ENCODE results near the gene PKD1. TPM values are rescaled to one million over a fixed set of nuclear protein-coding genes. Genes with fewer than 3 reads are reported as not detected.
A peak's percentile ranks its signal among the peaks of the same experiment; 100 is the strongest.

Gene PKD1
- total and polyA plus RNA-seq, 2 donors (not counting 1 experiment from before 2014, with no cell fraction given) = 100 to 116 TPM

DNA sequence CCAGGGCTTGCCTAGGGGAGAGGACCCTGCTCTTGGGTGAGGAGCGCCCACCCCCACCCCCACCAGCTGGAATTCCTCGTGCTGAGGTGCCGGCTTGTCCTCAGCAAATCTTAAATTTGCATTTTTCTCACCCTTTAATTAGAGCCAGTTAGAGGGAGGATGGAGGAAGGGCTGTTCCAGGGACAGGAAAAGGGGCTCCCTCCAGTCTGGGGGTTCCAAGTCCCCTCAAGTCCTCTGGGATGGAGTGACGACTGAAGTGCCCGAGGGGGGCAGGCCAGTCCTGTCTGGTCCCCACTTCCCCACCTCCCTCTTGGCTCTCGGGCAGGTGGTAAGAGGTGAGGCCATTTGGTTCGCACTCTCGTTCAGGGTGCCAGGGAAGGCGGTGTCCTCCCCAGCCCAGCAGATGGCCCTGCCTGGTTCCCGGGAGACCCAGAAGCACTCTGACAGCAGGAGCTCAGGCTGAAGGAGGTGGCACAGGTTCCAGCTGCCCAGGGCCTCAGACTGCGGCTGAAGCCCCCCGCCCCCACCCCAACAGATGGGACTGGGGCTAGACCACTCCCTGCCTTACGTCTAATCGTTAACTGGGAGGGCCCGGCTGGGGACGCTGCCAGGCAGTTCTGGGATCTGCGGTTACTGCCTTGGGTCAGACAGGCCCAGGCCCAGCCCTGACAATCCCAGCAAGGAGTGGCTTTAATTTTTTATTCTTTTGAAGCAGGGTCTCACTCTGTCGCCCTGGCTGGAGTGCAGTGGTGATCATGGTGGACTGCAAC, 14.9 kb upstream of the PKD1 start:
- no peak for TF ChIP-seq EZH2 (IDR thresholded peaks at IDR 0.05; ENCODE audit: borderline replicate concordance, insufficient read depth, low read depth, low read length, poor library complexity, severe bottlenecking)
- TF ChIP-seq CTCF (IDR thresholded peaks at IDR 0.05) = no peak
- Histone ChIP-seq H3K4me3 (ENCODE audit: control extremely low read depth in 1 of 5, extremely low read depth in 1 of 5, insufficient read depth in 1 of 5, low read depth in 2 of 5, low read length in 4 of 5) (no peak overlapping the region), H3K27me3 (replicated peaks in 1 of 4; ENCODE audit: control extremely low read depth in 1 of 4, control insufficient read depth in 3 of 4, insufficient read depth in 4 of 4, low read length in 3 of 4) (peaks cover 0 to 4% (median 0%) of the 10 kb centered on the region in 4 experiments), H2AFZ (ENCODE audit: insufficient read depth, low read depth, low read length, poor library complexity, severe bottlenecking) (no peak overlapping the region), H3K36me3 (replicated peaks in 1 of 2; ENCODE audit: control extremely low read depth in 1 of 2, control insufficient read depth in 1 of 2, extremely low read depth in 1 of 2, insufficient read depth in 2 of 2, low read length in 1 of 2) (peaks cover 0 to 18% of the 10 kb centered on the region in 2 experiments), H3K27ac (ENCODE audit: low read length in 2 of 2) (no peak overlapping the region), H3K79me2 (ENCODE audit: control insufficient read depth, insufficient read depth, low read length) (peaks cover 42% of the 10 kb centered on the region), H3K4me1 (ENCODE audit: control insufficient read depth in 2 of 2, insufficient read depth in 2 of 2, low read length in 2 of 2) (peaks cover 51 to 70% of the 10 kb centered on the region in 2 donors), H3K9me3 (ENCODE audit: control extremely low read depth in 1 of 3, control insufficient read depth in 2 of 3, insufficient read depth in 1 of 3, low read length in 2 of 3) (no peaks in the 10 kb centered on the region), H4K20me1 (ENCODE audit: control insufficient read depth, insufficient read depth, low read length, poor library complexity, severe bottlenecking) (peaks cover 64% of the 10 kb centered on the region), H3K4me2 (replicated peaks; ENCODE audit: low read depth, low read length, poor library complexity, severe bottlenecking) (peak overlapping the region; percentile 93), H3K9ac (ENCODE audit: low read length) (no peak overlapping the region)
- intact Hi-C loops (cut with micrococcal nuclease) = loop anchor here (10.0 kb wide), 1 partner anchor 754 kb away; no protein-coding TSS in a partner anchor
- ChIA-PET CTCF (interaction anchor here (0.9 to 5.9 kb wide), 4 partner anchors 10 to 128 kb away, joined by 4 to 72 read pairs (median 6); no protein-coding TSS in a partner anchor), POLR2A (interaction anchor here (0.6 kb wide), 2 partner anchors 169 to 202 kb away, joined by 6 read pairs; no protein-coding TSS in a partner anchor)
- H3K4me3 Mint-ChIP-seq = peak overlapping the region; percentile 60
- no peak for DNase-seq
- no peaks in the 10 kb centered on the region for H3K9me3 Mint-ChIP-seq (ENCODE audit: insufficient read depth)
- WGBS (ENCODE audit: insufficient coverage) = 71% methylated on average over 12 of the region's 18 CpGs
- no peak for ATAC-seq (ENCODE audit: low read depth)
- no peak overlapping the region for H3K27ac Mint-ChIP-seq
- peaks cover 49% of the 10 kb centered on the region for H3K4me1 Mint-ChIP-seq
- H3K27me3 Mint-ChIP-seq = no peaks in the 10 kb centered on the region

Measured in B cell (primary cell).